Kidney (tissue), 14 donors: ENCODE data around the gene NEDD8. TPM values are rescaled to one million over a fixed set of nuclear protein-coding genes. Genes with fewer than 3 reads are reported as not detected.
A peak's percentile ranks its signal among the peaks of the same experiment; 100 is the strongest.

Experiments used
- DNase-seq, 5 donors: peaks; one replicate each; pipeline ENCODE4 v3.0.0-alpha.2; 2013 to 2020
- FAIRE-seq: peaks from 2 replicates; lab custom pipeline; 2012; peaks lifted over from hg19 to GRCh38; lab: Jason Lieb, UNC
- H3K27ac ChIP-seq, 2 donors: one replicate each; pipeline ENCODE4 v1.7.0; 2013; ENCODE audit warnings: low read depth in 2 of 2, low read length in 2 of 2, inconsistent platforms in 1 of 2
- H3K27me3 ChIP-seq: one replicate; pipeline ENCODE4 v1.7.1; 2013; ENCODE audit warnings: low read length, inconsistent platforms; ENCODE audit not compliant: control insufficient read depth, insufficient read depth
- H3K36me3 ChIP-seq, 3 donors: one replicate each; pipeline versions ENCODE4 v1.7.0 to v1.7.1; 2013; ENCODE audit warnings: low read length in 3 of 3, control low read depth in 1 of 3, inconsistent platforms in 1 of 3; ENCODE audit not compliant: insufficient read depth in 3 of 3, control insufficient read depth in 2 of 3
- H3K4me1 ChIP-seq, 3 donors: one replicate each; pipeline versions ENCODE4 v1.7.0 to v1.7.1; 2013; ENCODE audit warnings: low read length in 3 of 3, inconsistent platforms in 1 of 3, low read depth in 1 of 3; ENCODE audit not compliant: control insufficient read depth in 2 of 3, insufficient read depth in 2 of 3
- H3K4me3 ChIP-seq, 3 donors: one replicate each; pipeline versions ENCODE4 v1.7.0 to v1.8.1; 2013; ENCODE audit warnings: low read length in 3 of 3, control low read depth in 1 of 3, inconsistent platforms in 1 of 3
- H3K9ac ChIP-seq, 3 donors: one replicate each; pipeline versions ENCODE4 v1.7.0 to v1.7.1; 2013; ENCODE audit warnings: low read length in 3 of 3, control low read depth in 1 of 3, inconsistent platforms in 1 of 3
- H3K9me3 ChIP-seq, 3 donors: one replicate each; pipeline versions ENCODE4 v1.7.0 to v1.7.1; 2013; ENCODE audit warnings: low read length in 3 of 3, control low read depth in 1 of 3, inconsistent platforms in 1 of 3; ENCODE audit not compliant: control insufficient read depth in 2 of 3, insufficient read depth in 1 of 3
- CTCF ChIP-seq: IDR thresholded peaks from 3 replicates; pipeline ENCODE4 v1.5.1; 2012; ENCODE audit warnings: mild to moderate bottlenecking, moderate library complexity, borderline replicate concordance; ENCODE audit not compliant: insufficient read depth; ENCODE audit errors: extremely low read depth
- intact Hi-C: fragments of 100-400 bp; cut with DNase I; formaldehyde crosslinking; loops from one replicate; pipeline ENCODE4 v1.11.1; 2022
- polyA plus RNA-seq: library from polyadenylated mRNA; stranded (reverse); fragments of 350-450 nt; fragmentation: Illumina TruSeq; extraction: RNeasy Lipid Tissue Mini Kit (QIAGEN cat#74804); gene quantifications from one replicate; pipeline ENCODE4 v1.2.3, GENCODE V29; 2014; ENCODE audit warnings: low read depth, low replicate concordance; ENCODE audit not compliant: insufficient read depth
- total RNA-seq: library from RNA; stranded (reverse); fragmentation: NEBNext Ultra II Directional; extraction: Animal tissue kit (Norgen Biotek cat#: 25700); gene quantifications from one replicate; pipeline ENCODE4 v1.2.1, GENCODE V29; 2021
- donor health status: control.
- donor health status: control.
- donor health status: control.
- donor health status: control.
- donor health status: control.
- donor health status: DM: yes; HTN: yes; CAD: no.
- donor health status: Normal renal cell carcinoma (clear cell type).

Gene NEDD8
- total and polyA plus RNA-seq, 2 donors from 2014 or later: 145 to 439 TPM

- intact Hi-C loops: loop anchor here (10.0 kb wide), 1 partner anchor 49 kb away; the partner anchor contains the start of gene CIDEB
- Histone ChIP-seq H3K27ac (no peak overlapping the region), H3K9ac (no peak overlapping the region), H3K4me3 (no peak overlapping the region), H3K36me3 (peaks cover 0 to 7% (median 2%) of the 10 kb centered on the region in 3 donors), H3K9me3 (no peaks in the 10 kb centered on the region), H3K4me1 (peaks cover 0 to 3% (median 0%) of the 10 kb centered on the region in 3 donors), H3K27me3 (no peaks in the 10 kb centered on the region)
- FAIRE-seq (no peak), DNase-seq (no peak)
- TF ChIP-seq CTCF: no peak
Measured at GRCh38 chr14:24255931-24256711, 24.0 kb upstream of the NEDD8 start.

- no peak overlapping the region for H3K27ac ChIP-seq
- peaks cover 0 to 7% (median 2%) of the 10 kb centered on the region in 3 donors for H3K36me3 ChIP-seq
- H3K9me3 ChIP-seq: no peaks in the 10 kb centered on the region
- H3K4me1 ChIP-seq: peaks cover 0 to 3% (median 0%) of the 10 kb centered on the region in 3 donors
- no peak overlapping the region for H3K4me3 ChIP-seq
- DNase-seq: no peak
- TF ChIP-seq CTCF: no peak
- intact Hi-C loops: loop anchor here (10.0 kb wide), 1 partner anchor 49 kb away; the partner anchor contains the start of gene CIDEB
- H3K9ac ChIP-seq: no peak overlapping the region
- H3K27me3 ChIP-seq: no peaks in the 10 kb centered on the region
- no peak for FAIRE-seq
Measured at GRCh38 chr14:24255438-24255837, 23.3 kb upstream of the NEDD8 start.

- peaks cover 0 to 3% (median 0%) of the 10 kb centered on the region in 3 donors for H3K4me1 ChIP-seq
- peaks cover 0 to 7% (median 2%) of the 10 kb centered on the region in 3 donors for H3K36me3 ChIP-seq
- TF ChIP-seq CTCF: no peak
- DNase-seq: peak in 1 of 5 donors; percentile 60
- H3K9me3 ChIP-seq: no peaks in the 10 kb centered on the region
- no peak overlapping the region for H3K27ac ChIP-seq
- H3K27me3 ChIP-seq: no peaks in the 10 kb centered on the region
- no peak overlapping the region for H3K9ac ChIP-seq
- intact Hi-C loops: loop anchor here (10.0 kb wide), 1 partner anchor 50 kb away; the partner anchor contains the start of gene CIDEB
- FAIRE-seq: no peak
- no peak overlapping the region for H3K4me3 ChIP-seq
Measured at GRCh38 chr14:24254630-24255392, 22.6 kb upstream of the NEDD8 start.
